GM19023 (cell line): ENCODE measurements around the gene MAP3K19.
A peak's percentile ranks its signal among the peaks of the same experiment; 100 is the strongest.
"Not testable (repeated sequence)": the region's sequence is repeated elsewhere in the genome, so short reads cannot be mapped to it uniquely, and the experiment has no call there.

ENCODE experiments used
- ATAC-seq: cut with Tn5 transposase; IDR thresholded peaks from one replicate; pipeline ENCODE4 v1.9.1; 2021; ENCODE audit warnings: mild to moderate bottlenecking, moderate library complexity; ENCODE audit not compliant: unreplicated experiment

The MAP3K19 gene

DNA sequence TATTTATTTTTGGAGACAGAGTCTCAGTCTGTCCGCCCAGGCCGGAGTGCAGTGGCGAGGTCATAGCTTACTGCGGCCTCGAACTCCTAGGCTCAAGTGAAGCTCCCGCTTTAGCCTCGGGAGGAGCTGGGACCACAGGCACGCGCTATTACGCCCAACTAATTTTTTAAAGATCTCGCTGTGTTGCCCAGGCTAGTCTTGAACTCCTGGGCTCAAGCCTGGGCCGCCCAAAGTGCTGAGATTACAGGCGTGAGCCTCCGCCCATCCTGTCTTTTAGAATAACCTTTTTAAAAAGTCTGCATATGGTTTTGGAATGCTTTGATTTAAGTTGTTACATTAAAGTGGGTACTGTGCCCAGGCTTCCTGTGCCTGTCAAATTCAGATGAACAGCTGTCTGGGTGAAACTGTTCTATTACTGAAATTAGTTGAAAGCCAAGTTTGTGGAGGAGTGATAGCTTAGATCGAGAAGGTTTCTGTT, 5.8 kb upstream of the MAP3K19 start:
- peak; percentile 19 for ATAC-seq

DNA sequence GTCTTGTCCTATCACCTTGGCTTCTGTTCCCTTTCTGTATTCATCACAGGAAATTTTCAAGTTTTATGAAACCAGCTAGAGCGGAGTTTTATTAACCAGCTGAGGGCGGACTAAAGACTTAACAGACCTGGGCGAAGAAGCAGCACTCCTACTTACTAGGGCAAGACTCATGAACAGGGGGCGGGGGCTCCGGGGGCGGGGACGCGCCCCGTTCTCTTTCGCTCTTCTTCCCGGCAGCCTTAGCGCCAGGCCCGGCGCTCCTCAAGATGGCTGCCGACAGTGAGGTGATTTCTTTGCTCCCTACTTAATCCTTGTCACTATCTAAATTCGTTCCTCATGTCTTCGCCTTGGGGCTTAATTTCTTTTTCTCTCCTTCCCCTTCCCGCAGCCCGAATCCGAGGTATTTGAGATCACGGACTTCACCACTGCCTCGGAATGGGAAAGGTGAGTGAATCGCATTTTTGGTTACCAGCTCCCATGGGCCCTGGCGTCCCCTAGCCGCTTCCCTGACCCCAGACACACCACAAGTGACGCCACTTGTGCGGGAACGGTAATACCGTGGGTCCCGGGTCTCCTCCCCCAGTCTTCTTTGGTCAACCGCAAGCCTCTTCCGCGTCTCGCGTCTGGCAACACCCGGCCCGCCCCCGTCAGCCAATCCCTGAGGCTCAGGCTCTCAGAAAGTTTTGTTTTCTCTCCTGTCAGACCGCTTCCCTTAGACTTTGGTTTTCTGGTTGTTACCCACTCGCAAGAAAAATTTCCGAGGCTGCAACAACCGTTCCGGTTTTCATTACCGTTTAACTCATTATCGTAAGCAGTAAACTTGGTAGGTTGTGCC, 5.0 kb upstream of the MAP3K19 start, which contains the start of gene RAB3GAP1:
RAB3GAP1 (plus strand) TSS at position 251 of the 835 bp plus-strand sequence; CDS start at position 267, 16 bp downstream.
- peak; percentile 88 for ATAC-seq

DNA sequence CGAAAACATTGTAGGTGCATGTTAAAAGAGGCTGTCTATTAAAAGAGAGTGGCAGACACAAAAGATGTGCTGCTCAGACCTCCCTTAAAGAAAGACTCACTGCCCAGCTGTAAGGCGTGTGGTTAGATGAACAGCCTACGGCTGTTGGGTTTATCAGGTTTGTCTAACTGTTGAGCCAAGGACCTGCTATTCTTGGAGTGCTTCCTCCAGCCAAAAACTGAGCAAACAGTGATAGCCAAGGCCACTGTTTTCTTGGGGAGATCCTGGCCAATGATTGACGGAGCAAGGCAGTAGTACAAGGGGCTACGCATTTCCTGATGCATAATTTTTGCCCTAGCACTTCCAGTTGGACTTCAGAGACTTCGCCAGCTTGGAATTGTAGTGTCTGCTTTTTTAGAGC, 3.4 kb upstream of the MAP3K19 start:
- no peak for ATAC-seq

DNA sequence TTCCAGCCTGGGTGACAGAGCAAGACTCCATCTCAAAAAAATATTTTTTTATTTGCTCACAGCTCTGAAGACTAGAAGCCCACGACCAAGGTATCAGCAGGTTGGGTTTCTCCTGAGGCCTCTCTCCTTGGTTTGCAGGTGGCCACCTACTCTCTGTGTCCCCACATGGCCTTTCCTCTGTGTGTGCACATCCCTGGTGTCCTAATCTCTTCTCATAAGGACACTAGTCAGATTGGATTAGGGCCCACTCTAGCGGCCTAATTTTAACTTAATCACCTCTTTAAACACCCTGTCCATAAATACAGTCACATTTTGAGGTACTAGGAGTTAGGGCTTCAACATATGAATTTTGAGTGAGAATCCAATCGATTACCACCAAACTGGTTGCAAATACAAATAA, 2.9 kb upstream of the MAP3K19 start:
- ATAC-seq = no peak

DNA sequence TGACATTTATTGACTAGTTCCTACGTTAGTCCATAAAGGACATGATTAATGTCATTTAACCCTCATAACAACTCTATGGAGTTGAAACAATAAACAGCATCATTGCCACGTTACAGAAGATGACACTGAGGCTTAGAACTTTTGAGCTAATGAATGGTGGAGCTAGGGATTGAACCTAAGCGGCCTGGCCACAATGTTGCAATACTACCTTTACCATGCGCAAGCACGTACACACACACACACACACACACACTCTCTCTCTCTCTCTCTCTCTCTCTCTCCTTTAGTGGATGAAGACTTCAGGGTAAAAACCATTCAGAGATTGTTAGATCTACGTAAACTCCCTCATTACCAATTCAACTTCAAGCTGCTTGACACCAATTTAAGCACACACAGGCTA, 875 bp upstream of the MAP3K19 start:
- no peak for ATAC-seq

DNA sequence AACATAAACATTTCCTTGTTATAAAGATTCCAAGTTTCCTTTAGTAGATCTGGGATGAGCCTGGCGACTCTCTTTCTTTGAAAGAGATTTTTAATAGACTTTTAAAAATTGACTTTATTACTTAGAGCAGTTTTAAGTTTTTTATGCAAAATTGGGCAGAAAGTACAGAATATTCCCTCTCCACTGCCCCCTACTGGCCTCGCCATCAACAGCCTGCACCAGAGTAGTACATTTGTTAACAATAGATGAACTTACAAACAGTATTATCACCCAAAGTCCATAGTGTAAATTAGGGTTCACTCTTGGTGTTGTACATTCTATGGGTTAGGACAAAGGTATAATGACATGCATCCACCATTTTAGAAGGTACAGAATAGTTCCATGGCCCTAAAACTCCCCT, 3.9 kb downstream of the MAP3K19 start:
- ATAC-seq = no peak

DNA sequence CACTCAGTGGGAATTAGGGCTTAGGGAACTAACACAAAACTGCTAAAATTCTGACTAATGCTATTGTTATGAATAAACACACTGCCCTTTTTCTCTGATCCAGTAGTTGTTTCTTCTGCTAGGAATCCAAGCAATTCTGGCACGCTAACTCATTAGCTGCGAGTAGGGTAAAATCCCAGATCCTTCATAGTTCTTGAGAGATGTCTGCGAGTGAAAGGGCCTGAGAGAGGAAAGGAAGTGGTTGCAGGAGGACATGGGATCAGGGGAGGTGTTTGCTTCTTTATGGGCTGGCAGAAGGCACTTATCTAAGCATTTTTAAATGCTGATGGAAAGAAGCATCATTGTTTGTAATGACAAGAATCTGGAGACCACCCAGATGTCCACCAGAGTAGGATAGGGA, 9.4 kb downstream of the MAP3K19 start:
- no peak for ATAC-seq

DNA sequence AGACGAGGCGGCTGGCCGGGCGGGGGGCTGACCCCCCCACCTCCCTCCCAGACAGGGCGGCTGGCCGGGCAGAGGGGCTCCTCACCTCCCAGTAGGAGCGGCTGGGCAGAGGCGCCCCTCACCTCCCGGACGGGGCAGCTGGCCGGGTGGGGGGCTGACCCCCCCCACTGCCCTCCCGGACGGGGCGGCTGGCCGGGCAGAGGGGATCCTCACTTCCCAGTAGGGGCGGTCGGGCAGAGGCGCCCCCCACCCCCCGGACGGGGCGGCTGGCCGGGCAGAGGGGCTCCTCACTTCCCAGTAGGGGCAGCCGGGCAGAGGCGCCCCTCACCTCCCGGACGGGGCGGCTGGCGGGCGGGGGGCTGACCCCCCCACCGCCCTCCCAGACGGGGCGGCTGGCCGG, 14.0 kb downstream of the MAP3K19 start:
- not testable (repeated sequence) for ATAC-seq

DNA sequence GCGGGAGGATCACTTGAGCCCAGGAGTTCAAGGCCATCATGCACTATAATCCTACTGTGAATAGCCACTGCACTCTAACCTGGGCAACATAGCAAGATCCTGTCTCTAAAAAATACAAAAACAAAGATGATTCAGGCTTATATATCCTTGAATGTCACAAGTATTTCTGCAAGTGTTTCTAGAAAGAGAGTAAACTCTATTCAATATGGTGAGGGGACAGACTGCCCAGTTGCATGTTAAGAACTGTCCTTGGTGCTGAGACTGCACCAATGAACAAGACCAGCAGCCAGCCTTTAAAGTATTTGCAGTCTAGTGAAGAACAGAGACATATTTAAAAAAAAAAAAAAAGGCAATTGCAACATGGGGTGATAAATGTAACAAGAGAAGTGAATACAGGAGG, 16.4 kb downstream of the MAP3K19 start:
- ATAC-seq = no peak

DNA sequence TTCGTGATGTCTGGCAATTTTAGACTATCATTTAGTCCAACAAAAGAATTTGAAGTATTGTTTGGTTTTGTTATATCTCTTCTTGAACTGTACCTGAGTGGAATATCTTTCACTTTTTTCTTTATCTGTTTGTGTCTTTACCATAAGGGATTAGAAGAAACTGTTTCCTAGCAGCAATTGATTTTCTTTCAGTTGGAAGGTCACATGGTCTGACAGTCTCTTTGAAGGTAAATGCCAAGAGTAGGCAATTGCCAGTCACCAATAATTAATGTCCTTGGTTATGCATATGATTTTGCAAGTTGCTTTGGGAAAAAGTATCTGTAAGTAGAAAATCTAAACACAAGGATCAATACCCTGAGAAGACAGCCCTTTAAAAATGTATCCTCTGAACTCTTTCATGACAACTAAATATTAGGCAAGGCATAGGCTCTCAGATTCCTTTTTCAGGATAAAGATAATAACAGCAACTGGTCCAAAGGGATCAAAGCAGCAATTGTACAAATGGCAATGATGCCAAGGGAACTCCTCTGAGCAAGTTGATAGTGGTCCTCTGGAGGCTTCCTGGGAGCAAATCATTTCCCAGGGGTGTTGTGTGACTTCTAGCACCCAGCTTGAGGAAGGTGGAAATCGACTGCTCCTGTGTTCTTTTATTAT, 17.6 kb downstream of the MAP3K19 start:
- ATAC-seq = no peak

DNA sequence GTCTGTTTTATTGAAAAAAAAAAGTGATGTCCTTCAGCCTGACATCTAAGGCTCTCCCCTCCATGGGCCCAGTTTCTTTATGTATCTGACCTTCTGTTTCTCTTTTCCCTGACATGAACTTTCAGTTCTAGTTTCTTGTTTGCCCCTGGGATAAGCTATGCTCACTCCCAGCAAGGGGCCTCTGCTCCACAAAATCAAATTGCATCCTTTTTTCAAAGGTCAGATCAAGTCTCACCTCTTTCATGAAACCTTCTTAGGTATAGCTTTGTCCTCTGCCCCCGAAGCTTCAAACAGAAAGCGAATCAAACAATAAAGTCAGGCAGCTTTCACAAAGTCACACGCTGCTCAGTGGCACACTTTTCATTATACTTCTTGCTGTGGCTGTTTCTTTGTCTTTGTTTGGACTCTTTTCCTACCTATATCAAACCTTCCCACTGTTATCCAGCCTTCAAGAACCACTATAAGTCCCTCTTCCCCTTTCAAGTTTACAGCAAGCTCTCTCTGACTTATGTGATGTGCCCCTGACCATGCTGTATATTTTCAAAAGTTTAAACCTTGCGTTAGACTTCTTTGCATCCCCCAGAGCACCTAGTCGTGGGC, 23.3 kb downstream of the MAP3K19 start:
- ATAC-seq = no peak

DNA sequence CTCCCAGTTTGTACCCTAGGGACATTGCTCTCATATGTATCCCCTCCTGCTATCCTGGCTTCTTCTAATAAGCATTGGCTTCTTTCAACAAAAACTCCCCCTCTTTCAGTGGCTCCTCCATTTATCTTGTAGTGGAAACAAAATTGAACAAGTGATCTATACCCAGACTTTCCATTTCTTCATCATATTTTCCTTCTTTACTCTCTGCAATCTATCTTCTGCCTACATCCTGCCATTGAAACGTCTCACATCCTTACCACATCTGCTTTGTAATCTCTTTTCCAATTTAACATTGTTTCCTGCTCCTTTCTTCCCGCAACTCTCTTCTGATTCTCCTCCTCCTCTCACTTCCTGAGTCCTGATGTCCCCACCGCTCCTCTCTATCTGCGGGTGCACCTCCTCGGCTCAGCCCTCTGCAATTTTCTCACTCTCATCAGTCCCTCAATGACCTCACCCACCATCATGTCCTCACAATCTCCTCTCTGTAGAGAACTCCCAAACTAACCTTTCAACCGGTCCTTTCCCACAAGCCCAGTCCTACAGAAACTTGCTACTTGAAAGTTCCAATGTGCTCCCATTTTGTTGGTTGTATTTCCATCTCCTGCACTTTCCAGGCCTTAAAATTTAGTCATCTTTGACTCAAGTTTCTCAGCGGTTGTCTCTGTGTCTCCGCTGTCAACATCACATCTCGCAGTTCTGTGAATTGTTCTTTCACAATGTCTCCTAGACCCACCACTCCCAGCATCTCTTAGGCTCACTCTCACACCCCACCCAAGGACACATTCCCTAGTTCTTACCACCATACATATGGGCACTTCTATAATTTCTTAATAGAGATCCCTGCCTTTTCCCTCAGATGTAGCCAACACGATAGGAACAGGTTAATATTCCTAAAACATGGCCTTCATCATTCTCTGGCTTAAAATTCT, 24.0 kb downstream of the MAP3K19 start:
- ATAC-seq = no peak

DNA sequence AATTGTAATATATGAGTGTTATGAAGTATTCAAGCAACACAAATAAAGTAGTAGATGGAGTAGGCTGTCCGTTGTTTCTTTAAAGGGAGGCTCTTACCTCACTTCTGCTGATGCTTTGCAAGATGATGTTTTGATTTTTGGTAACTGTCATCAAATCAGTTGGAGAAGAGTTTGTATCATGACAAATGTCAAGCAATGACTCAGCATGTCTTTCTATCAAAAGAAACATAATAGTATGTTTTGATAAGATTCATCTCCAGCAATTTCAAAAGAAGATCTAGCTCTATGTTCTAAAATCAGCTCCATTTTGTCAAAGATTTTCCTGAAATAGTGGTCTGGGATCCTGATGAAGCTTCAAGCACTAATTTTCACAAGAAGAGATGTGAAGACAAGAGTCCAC, 25.6 kb downstream of the MAP3K19 start:
- no peak for ATAC-seq

DNA sequence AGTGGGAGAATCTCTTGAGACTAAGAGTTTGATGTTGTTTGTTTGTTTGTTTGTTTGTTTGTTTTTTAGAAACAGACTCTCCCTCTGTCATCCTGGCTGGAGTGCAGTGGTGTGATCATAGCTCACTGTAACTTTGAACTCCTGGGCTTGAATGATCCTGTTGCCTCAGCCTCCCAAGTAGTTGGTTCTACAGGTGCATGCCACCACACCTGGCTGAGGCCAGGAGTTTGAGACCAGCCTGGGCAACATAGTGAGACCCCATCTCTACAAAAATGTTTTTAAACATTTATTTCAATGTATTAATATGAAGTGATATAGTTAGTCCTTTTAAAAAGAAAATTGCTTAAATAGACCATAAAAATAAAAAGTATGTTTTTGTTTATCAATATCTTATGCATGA, 35.6 kb downstream of the MAP3K19 start:
- no peak for ATAC-seq

DNA sequence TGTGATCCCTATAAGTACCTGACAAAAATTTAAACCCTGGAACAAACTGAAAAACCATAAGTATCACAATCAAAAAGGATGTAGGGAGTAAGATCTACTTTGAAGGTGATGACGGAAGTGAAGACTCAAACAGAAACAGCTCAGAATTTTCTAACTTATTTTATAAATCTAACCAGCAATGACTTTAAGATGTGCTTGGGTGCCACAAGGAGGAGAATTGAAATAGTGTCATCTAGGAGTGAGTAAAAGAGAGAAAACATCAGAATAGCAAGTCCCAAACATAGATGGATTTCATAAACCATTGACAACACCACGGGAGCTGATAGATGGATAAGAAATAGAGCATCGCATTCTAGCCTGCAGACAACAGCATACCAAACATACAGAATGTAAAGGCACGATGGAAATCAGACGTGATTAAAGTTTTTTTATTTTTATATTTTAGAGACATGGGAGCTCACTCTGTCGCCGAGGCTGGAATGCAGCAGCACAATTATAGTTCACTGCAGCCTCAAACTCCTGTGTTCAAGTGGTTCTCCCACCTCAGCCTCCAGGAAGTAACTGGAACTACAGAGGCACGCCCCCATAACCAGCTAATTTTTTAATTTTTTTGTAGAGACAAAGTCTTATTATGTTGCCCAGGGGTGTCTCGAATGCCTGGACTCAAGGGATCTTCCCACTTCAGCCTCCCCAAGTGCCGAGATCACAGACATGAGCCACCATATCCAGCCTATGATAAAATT, 36.9 kb downstream of the MAP3K19 start:
- no peak for ATAC-seq

DNA sequence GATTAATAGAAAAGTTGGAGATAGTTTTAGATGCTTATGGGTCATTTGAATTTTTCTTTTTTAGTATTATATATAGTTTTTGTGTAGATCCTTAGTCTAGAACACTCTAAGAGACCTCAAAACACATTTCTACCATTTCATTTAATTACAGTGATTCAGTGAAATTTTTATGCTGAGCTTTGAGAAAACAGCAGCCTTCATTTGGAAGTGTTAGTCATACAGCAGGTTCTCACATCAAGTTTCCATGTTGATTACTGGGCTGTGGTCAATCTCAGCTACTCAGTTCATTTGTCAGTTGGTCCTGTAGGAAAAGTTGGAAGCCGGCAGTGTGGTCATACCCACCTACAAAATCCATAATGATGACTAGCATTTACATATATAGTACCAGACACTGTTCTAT, 37.9 kb downstream of the MAP3K19 start:
- ATAC-seq = no peak

DNA sequence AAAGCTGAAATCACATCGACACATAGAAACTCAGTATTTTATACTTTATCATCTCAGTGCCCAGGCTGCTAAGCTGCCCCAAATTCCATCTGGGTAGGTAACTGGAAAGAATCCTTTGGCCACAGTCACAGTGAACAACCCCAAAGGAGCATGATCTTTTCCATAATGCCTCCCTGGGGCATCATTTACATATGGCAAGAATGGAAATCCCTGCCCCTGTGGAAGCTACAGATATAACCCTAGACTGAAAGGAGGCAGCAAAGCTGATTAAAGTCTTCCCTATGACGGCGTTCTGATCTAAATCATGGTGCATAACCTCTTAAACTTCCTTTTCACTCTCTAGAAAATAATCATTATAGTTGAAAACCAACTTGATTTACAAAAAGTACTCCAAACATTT, 41.5 kb downstream of the MAP3K19 start:
- ATAC-seq = no peak

DNA sequence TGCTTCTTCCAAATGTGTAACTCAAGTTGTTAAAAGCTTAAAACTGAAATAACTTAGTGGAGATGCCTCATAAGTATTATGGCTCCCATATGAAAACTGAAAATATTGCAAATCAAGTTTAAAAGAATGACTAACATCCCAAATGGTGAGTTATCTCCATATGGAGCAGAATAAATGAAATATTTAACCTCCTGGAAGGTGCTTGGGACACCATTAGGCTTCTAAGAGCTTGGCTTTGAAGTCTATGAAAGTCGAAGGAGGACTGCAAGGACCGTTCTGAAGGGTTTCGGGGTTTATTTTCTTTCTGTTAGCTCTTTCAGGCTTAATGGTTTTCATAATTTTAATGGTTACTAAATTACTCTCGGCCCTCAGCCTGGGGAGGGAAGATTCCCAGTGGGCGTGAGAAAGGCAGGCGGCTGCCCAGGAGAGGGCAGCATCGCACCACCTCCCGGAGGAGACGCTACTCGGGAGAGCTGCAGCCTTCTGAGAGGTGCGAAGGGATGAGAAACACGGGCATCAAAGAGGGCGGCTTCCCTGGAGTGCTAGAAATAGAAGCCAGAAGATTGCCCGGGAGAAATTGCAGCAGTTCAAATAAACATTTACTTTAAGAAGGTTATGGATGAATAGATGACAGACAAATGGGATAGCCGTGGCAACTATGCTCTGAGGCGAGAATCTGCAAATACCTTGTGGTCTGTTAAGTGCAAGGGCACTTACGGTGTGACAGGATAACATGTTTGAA, 43.1 kb downstream of the MAP3K19 start:
- ATAC-seq = peak; percentile 93

DNA sequence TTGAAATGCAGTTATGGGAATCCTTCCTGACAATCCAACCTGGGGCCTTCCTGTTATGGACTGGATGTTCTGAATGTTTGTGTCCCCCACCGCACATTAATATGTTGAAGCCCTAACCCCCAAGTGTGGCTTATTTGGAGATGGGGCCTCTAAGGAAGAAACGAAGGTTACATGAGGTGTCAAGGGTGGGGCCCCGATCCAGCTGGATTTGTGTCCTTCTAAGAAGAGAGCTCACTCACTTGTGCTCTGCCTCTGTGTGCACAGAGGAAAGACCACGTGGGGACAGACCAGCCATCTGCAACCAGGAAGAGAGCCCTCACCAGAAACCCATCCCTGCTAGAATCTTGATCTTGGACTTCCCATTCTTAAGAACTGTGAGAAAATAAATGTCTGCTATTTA, 44.4 kb downstream of the MAP3K19 start:
- ATAC-seq = no peak
